GM18499 (cell line): Measurements from ENCODE around the gene GFI1B.

Experiments
- ATAC-seq: cut with Tn5 transposase; IDR thresholded peaks from one replicate; pipeline ENCODE4 v1.9.1; 2021; ENCODE audit warnings: moderate number of reproducible peaks; ENCODE audit not compliant: insufficient read depth, unreplicated experiment

Gene GFI1B

DNA sequence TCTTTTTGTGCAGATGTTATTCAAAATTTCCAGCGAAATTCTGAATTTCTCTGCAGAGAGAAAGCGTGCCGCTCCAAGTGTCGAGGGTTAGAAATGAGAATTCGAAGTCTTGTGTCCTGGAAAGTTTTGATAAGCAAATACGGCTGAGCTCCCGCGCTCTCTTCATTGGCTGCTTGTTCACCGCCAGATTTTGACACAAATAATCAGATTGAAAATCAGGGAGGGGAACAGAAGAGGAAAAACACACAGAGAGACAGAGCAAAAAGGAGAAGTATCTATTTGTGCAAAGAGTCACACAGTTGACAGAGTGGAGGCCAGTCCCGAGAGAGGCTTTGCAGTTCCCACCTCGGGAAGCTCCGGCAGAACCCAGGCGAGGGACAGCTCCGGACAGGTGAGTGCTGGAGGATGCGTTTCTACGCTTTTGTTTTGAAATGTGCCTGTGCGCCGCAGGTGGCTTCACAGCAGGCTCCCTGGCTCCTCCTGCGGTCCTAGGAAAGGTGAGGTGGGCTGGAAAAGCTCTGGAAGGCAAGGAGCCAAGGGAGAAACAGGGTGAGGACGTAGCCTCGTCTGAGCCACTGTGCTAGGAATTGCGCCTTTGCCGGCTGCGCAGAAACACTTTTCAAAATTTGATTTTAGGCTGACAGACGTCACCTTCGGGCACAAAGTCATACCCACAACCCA lies at the start of gene GFI1B:
GFI1B (plus strand) TSS at position 244 of the 681 bp plus-strand sequence. CDS start 7,985 bp downstream, outside the sequence.
- ATAC-seq, result no peak

DNA sequence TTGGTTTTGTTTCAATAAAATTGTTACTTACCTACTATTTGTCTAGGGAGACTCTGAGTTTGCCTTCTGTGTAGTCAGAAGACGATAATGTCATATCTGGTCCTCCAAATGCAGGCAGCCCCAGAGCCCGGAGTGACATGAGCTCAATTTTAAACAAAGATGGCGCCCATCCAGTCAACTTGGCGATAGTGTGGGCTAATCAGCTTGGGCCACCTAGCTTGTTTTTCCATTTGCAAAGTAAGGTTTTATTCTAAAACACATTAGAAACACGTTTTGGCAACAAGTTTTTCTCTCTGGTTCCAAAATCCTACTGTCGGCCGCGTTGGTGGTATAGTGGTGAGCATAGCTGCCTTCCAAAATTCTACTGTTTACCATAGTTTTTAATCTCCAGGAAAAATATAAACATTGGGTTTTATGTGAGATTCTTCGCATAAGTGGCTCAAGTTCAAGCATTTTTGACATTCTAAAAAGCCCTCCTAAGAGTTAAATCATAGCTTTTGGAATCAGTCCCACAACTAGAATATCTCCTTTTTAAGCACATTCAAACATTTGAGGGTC lies 47.2 kb upstream of the GFI1B start:
- ATAC-seq, result no peak

DNA sequence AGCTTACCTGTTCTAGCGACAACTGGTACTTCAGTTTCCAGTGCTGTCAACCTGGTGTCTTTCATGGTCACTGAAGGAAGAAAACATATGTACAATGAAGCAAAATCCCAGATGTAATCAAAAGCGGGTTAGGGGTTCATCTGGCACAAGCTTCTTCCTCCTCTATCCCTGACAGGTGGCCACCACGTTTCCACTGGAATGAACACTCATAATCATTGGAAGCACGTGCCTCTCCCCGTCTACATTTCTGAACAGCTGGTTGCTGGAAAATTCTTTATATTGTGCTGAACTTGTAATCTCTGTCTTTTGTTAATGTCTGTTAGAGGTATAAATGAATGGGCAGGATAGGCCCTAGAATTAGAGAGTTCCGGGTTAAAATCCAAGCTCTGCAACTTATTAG lies 43.5 kb upstream of the GFI1B start:
- ATAC-seq, result no peak

DNA sequence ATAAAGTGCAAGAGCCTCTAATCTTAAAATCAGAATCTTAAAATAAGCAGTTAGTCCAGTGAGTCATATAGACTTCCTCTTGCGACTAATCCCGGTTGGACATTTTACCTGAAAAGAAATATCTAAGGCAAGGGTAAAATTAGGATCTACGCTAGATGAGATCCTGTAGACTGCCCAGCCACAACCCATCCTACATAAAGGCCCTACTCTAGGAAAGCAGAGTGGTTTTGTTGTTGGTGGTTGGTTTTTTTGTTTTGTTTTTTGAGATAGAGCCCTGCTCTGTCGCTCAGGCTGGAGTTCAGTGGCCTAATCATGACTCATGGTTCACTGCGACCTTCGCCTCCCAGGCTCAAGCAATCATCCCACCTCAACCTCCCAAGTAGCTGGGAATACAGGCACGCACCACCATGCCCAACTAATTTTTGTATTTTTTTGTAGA lies 41.0 kb upstream of the GFI1B start:
- ATAC-seq, result no peak

DNA sequence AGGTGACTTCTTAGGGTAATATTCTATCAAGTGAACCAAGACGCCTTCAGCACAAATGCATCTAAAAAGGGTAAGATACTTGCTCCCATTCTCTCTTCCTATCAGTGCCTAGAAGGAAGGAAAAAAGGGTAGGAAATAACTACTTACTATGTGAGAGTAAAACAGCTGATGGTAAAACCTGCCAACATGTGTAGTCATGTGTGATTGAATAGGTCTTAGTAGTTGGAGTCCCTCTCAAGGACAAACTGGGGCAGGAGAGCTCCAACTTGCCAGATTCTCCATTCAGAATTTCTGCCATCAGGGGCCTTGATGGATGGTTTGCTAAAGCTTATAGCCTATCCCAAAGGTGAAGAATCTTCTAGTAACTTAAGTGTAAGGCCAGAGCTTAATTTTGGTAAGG lies 39.3 kb upstream of the GFI1B start:
- ATAC-seq, result no peak

DNA sequence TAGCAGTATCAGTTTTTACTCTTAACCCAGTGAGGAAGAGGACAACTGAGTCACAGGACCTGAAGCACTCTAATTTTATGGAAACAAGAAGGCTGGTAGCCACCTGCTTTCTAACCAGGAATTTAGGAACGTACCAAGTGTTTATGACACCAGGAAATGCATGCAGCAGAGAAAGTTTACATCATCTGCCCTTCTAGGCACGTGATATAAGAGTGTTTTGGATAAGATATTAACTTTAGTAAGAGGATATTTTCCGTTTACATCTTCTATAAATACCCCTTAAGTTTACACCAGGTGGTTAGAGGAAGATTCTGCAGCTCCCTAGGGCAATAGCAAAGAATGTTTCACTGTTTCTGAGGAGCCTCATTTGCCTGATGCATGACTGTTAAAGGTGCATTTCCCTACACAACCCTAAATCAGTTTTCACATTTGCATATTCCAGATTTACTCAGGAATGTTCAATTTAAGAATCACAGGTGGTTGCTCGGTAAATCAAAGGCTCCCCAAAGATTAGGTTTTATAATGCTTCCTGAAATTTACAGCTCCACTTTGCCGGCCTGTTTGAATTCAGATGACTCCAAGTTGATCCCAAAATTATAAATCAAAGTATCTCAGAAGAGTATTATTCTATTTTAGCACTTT lies 35.8 kb upstream of the GFI1B start:
- no peak for ATAC-seq

DNA sequence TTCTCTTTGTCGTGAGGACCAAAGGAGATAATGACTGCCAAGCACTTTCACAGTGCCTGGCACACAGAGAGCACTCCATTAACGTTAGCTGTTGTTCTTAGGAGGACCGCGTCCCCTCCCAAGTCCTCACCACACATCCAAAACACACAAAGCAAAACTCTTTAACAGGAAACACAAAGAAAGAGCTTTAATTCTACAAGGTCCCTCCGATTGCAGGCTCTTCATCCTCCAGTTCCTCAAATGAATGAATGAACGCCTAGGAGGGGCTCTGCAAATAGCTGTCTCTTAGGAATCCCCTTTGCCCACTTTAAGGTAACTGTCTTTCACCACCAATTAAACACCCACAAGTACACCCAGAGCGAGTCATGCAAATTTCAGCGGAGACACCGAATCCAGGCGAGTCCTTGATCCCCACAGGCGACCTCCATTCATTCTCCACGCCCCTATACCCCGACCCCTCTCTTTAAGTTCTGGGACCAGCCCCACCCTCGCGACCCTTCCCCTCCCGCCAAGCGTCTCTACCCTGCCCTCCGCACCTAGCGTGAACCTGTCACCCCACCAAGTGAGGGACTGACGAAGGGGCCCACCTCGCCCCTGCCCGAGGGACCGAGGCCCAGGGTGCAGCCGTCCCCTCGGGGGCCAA lies 34.7 kb upstream of the GFI1B start:
- no peak for ATAC-seq

DNA sequence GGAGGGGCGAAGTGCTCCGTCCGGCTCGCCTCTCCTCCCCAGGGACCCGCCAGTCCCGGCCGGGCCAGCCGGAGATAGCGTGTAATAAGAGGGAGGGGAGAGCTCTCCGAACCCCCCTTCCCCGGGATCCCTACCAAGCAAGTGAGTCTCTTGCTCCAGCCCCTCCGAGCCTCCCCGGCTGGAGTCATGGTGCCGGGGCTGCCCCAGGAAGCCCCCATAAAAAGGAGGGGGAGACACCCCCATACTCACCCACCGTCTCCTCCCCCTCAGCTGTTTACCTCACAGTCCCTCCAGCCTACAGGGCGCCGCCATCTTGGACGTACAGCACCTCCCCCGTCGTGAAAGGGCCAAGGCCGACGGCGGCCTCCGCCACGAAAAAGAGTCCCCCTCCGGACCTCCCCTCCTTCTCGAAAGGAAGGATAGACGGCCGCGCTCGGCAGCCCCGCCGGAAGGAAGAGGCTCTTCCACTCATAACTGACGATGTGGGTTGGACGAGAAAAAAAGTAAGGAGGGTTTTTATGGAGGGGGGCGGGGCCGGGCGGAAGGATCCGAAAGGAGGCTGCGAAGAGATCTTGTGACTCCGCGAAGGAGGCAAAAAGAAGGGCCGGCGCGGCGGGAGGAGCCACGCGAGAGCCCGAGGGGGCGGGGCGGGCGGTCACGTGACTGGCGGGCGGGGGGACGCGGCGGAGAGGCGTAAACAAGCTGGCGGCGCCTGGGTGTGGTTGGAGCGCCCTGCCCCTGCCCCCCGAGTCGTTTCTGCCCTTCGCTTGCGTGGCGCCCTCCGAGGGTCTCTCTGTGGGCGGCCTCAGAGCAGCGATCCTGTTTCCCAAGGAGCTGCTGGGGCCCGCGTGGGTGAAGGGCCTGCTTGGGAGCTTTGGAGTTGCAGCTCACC lies 34.0 kb upstream of the GFI1B start, which contains the start of gene TSC1:
TSC1 (minus strand) TSS at position 323 of the 892 bp plus-strand sequence. CDS start 15,744 bp downstream, outside the sequence.
- ATAC-seq, result no peak

DNA sequence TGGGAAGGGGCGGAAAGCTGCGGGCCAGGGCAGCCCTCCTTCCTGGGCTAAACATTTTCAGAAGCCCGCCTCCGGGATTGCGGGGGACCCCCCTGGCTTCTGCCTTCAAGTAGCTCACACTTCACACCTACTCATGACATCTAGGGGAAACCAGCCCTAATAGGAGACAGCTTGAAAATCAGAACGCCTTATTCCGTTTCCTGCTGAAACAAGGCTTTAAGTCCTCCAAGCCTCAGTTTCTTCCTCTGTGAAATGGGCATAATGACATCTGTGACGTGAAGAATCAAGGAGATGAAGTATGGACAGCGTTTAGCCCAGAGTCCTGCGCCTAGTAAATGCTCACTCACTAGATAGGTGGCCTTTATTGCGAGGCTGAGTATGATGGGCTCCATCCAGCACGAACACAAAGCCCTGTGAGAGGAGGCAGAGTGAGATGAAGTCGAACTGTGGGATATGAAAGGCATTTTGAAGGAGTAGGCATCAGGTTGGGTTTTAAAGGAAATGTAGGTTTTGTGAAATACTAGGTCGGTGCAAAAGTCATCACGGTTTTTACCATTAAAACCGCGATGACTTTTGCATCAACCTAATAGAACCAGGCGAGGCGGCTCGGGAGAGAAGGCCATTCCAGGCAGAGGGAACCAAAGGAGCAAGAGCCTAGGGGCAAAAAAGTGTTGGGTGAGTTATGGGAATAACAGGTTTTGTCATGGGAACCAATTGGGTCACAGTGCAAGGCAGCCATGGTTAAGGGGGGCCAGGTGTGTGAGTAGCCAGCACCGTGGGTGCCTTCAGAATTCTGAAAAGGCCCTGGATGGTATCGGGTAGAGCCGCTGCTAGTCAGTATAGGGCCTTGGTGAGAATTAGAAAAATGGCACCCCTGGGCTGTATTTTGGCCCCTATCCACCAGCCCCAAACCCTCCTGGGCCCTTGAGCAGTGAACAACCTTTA lies 33.0 kb upstream of the GFI1B start:
- ATAC-seq, result no peak

DNA sequence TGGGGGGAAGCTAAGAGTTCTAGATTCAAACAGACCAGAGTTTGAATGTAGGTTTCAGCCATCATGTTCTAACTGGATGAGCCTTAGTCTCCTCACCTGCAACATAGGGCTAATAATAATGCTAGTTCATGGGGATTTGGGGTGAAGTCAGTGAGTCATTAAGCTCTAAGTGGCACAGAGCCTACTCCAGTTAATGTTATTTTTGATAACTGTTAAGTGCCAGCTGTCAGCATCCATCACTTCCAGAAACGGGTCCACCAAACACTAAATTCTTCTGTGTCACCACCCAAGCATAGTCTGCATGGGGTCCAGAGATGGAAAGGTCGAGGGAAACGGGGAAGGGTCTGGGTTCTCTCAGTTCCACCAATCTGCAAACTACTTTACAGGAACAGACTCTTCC lies 32.3 kb upstream of the GFI1B start:
- no peak for ATAC-seq

DNA sequence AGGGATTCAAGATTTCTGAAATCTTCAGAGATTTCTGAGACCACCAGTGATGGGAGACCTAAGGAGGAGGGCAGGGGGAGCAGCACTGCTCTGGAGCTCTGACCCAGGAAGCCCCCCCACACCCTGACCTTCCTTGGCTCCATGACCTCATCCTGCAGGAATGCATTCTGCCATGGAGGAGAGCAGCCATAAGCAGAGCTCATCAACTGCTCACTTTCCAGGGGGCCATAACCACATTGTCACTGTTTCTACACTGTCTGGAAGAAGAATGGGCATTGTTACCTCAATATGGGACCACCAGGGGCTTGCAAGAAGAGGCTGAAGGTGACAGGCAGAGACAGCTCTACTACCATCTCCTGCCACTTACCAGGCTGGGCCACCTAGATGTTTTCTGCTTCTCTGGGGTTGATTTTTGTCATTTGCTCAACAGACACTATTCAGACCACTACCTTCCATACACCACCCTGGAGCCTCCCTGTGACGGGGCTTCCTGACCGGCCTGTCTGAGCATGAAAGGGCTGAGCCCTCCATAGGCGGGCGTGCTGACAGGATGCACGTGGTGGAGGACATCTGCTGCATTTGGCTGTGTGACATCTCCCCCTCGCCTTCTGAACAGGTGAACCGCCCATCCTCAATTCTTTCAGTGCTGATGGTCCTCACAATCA lies 31.7 kb upstream of the GFI1B start:
- ATAC-seq, result no peak

DNA sequence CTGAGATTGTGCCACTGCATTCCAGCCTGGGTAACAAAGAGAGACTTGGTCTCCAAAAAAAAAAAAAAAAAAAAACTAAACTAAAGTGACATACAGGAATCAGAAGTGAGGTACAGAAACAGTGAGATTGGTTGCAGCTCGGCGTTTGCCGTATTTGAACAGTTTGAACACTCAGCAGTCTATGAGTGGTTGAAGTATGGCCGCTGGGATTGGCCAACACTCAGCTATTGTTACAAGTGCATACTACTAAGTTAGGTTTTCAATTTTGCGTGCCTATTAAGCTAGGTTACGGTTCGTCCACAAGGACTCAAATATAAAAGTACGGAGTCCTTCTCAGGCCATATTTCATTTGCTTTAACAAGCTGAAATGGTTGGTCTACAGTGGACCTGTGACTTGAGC lies 30.7 kb upstream of the GFI1B start:
- ATAC-seq, result no peak

DNA sequence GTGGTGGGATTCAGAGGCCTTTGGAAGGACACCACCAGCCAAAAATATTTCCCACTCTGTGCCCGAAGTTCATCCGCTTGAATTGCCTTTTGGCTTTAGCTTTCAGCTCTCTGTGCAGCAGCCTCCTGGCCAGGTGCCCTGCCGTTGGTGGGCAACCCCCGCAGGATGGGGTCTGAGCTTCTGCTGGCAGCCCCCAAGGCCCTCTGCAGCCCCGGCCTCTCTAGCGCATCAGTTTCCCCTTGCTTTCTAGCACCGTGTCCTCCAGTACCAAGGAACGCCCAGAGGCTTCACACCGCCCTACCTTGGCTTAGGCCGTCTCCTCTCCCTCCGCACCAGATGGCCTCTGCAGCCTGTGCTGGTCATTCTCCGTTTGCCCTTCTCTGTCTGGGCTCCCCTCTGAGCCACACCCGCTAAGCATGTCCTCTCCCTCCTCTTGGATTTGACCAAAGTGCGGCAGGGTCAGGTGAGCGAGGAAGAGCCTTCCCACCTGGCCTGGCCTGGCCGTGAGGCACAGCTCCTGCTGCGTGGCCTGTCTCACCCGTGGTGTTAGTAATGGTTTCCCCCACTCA lies 29.9 kb upstream of the GFI1B start:
- ATAC-seq, result no peak

DNA sequence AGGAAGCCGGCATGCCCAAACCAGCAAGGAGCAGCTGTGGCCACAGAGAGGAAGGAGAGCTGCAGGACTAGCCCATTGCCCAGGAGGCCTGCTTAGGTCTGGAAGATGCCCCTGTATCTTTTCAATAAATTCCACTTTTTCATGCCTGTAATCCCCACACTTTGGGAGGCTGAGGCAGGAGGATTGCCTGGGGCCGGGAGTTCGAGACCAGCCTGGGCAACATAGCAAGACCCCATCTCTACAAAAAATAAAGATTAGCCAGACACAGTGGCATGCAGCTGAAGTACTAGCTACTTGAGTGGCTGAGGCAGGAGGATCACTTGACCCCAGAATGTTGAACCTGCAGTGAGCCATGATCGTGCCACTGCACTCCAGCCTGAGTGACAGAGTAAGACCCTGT lies 28.8 kb upstream of the GFI1B start:
- ATAC-seq, result no peak

DNA sequence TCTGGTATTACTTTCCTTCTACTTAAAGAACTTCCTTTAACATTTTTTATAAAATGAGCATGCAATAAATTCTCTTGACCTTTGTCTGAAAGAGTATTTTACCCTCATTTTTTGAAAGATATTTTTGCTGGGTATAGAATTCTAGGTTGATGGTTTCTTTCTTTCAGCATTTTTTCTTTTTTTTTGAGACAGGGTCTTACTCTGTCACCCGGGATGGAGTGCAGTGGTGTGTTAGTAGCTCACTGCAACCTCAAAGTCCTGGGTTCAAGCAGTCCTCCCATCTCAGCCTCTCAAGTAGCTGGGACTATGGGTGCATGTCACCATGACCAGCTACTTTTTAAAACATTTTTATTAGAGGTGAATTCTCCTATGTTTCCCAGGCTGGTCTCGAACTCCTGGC lies 23.4 kb upstream of the GFI1B start:
- no peak for ATAC-seq

DNA sequence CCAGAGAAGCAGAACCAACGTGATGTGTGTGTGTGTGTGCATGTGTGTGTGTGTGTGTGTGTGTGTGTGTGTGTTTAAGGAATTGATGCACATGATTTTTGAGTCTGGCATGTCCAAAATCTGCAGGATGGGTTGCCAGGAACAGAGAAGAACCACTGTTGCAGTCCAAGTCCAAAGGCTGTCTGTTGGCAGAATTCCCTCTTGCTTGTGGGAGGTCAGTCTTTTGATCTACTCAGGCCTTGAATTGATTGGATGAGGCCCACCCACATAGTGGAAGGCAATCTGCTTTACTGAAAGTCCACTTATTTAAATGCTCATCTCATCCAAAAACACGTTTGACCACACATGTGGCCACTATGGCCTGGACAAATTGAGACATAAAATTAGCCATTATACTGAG lies 22.7 kb upstream of the GFI1B start:
- no peak for ATAC-seq

DNA sequence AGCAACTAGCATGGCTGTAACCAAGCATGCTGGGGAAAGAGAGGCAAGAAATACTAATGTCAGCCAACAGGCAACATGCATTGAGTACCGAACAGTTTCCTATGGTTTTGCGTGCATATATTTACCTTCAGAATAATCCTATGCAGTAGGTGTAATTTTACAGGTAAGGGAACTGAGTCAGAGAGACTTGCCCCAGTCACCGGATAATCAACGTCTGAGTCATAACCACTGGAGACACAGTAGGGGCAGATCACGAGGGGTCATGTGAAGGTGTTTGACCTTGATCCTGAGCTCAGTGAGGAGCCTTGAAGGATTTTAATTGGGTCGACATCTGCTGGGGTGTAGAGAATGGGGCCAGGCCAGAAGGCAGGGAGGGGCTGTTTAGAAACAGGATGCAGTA lies 20.7 kb upstream of the GFI1B start:
- no peak for ATAC-seq

DNA sequence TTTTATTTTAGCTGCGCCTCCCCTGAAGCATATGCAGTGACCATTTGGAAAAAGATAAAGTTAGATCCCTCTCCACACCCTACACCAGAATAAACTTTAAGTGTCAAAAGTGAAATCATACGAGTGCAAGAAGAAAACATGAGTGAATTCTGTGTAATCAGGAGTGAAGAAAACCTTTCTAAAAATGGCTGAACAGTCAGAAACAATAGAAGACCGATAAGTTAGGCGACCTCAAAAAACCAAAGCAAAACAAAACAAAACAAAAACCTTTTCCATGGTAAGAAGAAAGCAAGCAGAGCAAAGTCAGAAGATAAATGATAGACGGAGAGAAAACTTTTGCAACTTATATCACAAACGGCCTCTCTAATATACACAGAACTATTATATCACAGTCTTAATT lies 17.5 kb upstream of the GFI1B start:
- ATAC-seq, result no peak
